Measurements from ENCODE around the gene ARHGEF38. TPM values are rescaled to one million over a fixed set of nuclear protein-coding genes. Genes with fewer than 3 reads are reported as not detected.
A peak's percentile ranks its signal among the peaks of the same experiment; 100 is the strongest.

Gene ARHGEF38, protein sequence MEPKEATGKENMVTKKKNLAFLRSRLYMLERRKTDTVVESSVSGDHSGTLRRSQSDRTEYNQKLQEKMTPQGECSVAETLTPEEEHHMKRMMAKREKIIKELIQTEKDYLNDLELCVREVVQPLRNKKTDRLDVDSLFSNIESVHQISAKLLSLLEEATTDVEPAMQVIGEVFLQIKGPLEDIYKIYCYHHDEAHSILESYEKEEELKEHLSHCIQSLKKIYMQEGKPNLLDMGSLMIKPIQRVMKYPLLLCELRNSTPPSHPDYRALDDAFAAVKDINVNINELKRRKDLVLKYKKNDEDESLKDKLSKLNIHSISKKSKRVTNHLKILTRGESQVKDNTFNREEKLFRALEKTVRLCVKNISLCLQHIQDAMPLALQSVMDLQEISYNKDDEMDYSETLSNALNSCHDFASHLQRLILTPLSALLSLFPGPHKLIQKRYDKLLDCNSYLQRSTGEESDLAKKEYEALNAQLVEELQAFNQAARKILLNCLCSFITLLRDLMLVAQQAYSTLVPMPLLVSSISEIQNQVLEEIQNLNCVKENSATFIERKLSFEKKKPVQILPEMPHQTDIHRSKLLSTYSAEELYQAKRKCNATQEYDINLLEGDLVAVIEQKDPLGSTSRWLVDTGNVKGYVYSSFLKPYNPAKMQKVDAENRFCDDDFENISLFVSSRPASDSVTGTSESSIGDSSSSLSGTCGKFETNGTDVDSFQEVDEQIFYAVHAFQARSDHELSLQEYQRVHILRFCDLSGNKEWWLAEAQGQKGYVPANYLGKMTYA
- total RNA-seq: 10 to 100 TPM in 2 of 3 donors, not detected in 1; 56.9 to 62.9 TPM

DNA sequence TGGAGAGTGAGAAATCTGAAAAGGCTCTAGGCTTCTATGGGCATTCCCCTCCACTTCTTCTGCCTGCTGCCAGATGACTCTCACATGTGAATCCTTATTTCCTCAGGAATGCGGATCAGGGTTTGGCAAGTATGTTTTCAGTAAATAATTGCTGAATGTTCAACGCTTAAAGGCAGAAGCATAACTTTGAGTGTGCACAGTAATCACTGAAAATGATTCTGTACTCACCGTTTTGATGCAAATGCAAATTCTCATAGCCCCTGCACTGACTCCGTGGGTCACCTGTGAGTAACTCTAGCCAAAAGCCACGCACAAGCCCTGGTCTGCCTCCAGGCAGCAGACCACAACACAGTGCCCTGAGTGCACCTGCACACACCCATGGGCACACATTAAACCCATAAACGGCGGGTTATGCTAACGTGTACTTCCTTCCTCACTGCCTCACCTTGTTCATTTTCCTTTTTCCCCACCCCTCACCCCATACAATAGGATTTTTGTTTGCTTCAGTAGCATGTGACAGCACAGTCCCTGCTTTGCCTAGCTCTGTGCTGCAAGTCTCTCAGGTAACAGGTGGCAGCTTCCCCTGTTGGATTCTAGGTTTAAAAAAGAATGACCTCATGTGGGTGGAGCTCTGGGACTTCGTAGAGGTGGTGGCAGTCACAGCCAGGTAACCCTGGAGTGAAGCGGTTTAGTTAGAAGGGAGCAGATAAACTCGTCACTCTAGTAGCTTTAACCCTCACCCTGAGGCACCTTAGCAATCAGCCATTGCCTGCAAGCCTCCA, at the start of gene ARHGEF38:
Gene ARHGEF38, plus strand, starts transcription at position 656 of the 782 bp plus-strand sequence. CDS start 146 bp downstream, outside the sequence.
- Histone ChIP-seq H3K27ac (peak within 1 kb of the TSS; percentile 90 to 94), H3K4me3 (peak within 1 kb of the TSS in 2 of 3 donors; percentile 40 to 57), H3K9me3 (no peaks in the 10 kb centered on the region), H3K36me3 (no peaks in the 10 kb centered on the region), H3K4me1 (no peaks in the 10 kb centered on the region), H3K27me3 (no peaks in the 10 kb centered on the region)
- peak; percentile 58 to 81 for DNase-seq (ENCODE audit: low spot score in 2 of 2)
- intact Hi-C loops (cut with DNase I; ENCODE audit: low total_unique reads): no loop called here
- TF ChIP-seq, protein P1, sequence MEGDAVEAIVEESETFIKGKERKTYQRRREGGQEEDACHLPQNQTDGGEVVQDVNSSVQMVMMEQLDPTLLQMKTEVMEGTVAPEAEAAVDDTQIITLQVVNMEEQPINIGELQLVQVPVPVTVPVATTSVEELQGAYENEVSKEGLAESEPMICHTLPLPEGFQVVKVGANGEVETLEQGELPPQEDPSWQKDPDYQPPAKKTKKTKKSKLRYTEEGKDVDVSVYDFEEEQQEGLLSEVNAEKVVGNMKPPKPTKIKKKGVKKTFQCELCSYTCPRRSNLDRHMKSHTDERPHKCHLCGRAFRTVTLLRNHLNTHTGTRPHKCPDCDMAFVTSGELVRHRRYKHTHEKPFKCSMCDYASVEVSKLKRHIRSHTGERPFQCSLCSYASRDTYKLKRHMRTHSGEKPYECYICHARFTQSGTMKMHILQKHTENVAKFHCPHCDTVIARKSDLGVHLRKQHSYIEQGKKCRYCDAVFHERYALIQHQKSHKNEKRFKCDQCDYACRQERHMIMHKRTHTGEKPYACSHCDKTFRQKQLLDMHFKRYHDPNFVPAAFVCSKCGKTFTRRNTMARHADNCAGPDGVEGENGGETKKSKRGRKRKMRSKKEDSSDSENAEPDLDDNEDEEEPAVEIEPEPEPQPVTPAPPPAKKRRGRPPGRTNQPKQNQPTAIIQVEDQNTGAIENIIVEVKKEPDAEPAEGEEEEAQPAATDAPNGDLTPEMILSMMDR (IDR thresholded peaks at IDR 0.05): no peak
- TF ChIP-seq POLR2AphosphoS5 (IDR thresholded peaks at IDR 0.05): peak in 2 of 3 donors; percentile 52 to 88

DNA sequence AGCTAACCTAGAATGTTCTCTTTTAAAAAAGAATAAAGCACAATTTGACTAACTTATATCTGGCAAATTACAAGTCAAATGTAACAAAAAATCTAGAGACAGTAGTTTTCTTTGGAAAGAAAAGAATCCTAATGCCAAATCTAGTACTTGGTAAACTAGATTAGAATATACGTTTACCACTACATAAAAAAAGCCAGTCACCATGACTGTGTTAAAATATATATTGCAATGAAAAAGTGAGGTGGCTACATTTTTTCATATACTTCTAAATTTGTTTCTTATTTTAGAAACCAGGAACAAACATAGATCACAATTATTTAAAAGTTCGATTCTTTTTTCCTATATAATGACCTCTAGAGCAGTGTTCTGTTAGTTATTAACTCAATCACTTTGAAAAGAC, 48.9 kb upstream of the ARHGEF38 start:
- Histone ChIP-seq H3K27me3 (no peaks in the 10 kb centered on the region), H3K4me3 (no peak overlapping the region), H3K9me3 (no peaks in the 10 kb centered on the region), H3K4me1 (no peaks in the 10 kb centered on the region), H3K36me3 (peaks cover 5% of the 10 kb centered on the region), H3K27ac (no peak overlapping the region)
- no peak for DNase-seq (ENCODE audit: low spot score in 2 of 2)
- intact Hi-C loops (cut with DNase I; ENCODE audit: low total_unique reads): no loop called here
- TF ChIP-seq, protein P1 (IDR thresholded peaks at IDR 0.05): no peak
- TF ChIP-seq POLR2A (IDR thresholded peaks at IDR 0.05): no peak
- no peak for TF ChIP-seq POLR2AphosphoS5 (IDR thresholded peaks at IDR 0.05)

DNA sequence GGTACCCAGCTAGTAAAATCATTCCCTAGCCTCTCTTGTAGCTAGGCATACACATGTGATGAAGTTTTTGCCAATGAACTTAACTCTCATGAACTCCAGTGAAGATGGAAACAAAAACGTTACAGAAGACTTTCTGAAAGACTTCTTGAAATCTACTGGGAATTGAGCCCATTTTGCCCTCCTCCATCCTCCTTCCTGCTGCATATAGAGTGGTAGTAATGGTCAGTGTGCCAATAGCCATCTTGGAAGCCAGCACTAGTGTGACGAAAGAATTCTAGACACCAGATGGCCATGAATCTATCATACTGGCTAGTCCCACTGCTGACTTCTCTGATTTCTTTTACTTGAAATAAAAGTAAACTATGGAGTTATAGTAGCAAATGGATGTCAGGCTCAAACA, 47.7 kb upstream of the ARHGEF38 start:
- Histone ChIP-seq H3K27ac (no peak overlapping the region), H3K4me3 (no peak overlapping the region), H3K4me1 (no peaks in the 10 kb centered on the region), H3K36me3 (peaks cover 5% of the 10 kb centered on the region), H3K27me3 (no peaks in the 10 kb centered on the region), H3K9me3 (no peaks in the 10 kb centered on the region)
- no peak for DNase-seq (ENCODE audit: low spot score in 2 of 2)
- TF ChIP-seq POLR2AphosphoS5 (IDR thresholded peaks at IDR 0.05) (no peak), POLR2A (IDR thresholded peaks at IDR 0.05) (no peak)
- TF ChIP-seq, protein P1 (IDR thresholded peaks at IDR 0.05): no peak
- intact Hi-C loops (cut with DNase I; ENCODE audit: low total_unique reads): no loop called here

DNA sequence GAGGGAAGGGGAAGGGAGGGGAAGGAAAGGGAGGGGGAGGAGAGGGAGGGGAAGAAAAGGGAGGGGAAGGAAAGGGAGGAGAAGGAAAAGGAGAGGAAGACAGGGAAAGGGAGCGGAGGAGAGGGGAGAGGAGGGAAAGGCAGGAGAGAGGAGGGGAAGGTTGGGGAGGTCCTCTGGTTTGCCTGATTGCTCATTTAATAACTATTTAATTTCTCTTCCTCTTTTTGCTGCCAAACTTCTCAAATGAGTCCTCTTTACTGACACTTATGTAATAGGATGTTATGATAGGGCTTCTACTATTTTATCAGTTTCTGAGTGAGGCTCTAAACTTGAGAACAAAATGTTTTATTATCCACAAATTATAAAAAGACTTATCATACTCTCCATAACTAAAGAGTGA, 43.1 kb upstream of the ARHGEF38 start:
- no peak for TF ChIP-seq POLR2A (IDR thresholded peaks at IDR 0.05)
- TF ChIP-seq, protein P1 (IDR thresholded peaks at IDR 0.05): no peak
- TF ChIP-seq POLR2AphosphoS5 (IDR thresholded peaks at IDR 0.05): no peak
- DNase-seq (ENCODE audit: low spot score in 2 of 2): no peak
- Histone ChIP-seq H3K9me3 (no peaks in the 10 kb centered on the region), H3K27ac (no peak overlapping the region), H3K4me1 (no peaks in the 10 kb centered on the region), H3K27me3 (no peaks in the 10 kb centered on the region), H3K36me3 (no peaks in the 10 kb centered on the region), H3K4me3 (no peak overlapping the region)
- intact Hi-C loops (cut with DNase I; ENCODE audit: low total_unique reads): no loop called here
